Kasumi-1 (cell line): ENCODE results near the gene MAOA.
"Not testable (repeated sequence)": the region's sequence is repeated elsewhere in the genome, so short reads cannot be mapped to it uniquely, and the experiment has no call there.

Source experiments
- DNase-seq, 2 experiments: peaks; one replicate each; lab custom pipeline; 2025; lab: John Stamatoyannopoulos, UW

Gene MAOA

GRCh38 chrX:43656005-43656494 lies at the start of gene MAOA:
Gene MAOA (plus strand): TSS chrX:43656299. CDS start chrX:43656342, 43 bp downstream.
- DNase-seq: no peak

- DNase-seq: no peak
These were observed 43.7 kb upstream of the MAOA start for GRCh38 chrX:43612400-43612799.

GRCh38 chrX:43615660-43616059 lies 40.4 kb upstream of the MAOA start:
- DNase-seq: no peak

- no peak for DNase-seq
These were observed 37.5 kb upstream of the MAOA start for GRCh38 chrX:43618366-43619205.

GRCh38 chrX:43619861-43620260 lies 36.2 kb upstream of the MAOA start:
- not testable (repeated sequence) for DNase-seq

GRCh38 chrX:43627147-43627546 lies 29.0 kb upstream of the MAOA start:
- no peak for DNase-seq

- no peak for DNase-seq
These were observed 28.4 kb upstream of the MAOA start for GRCh38 chrX:43627669-43628068.

- no peak for DNase-seq
These were observed 26.9 kb upstream of the MAOA start for GRCh38 chrX:43629229-43629628.

GRCh38 chrX:43631841-43632240 lies 24.3 kb upstream of the MAOA start:
- no peak for DNase-seq

- DNase-seq: no peak
These were observed 23.0 kb upstream of the MAOA start for GRCh38 chrX:43633081-43633480.

GRCh38 chrX:43633757-43634156 lies 22.3 kb upstream of the MAOA start:
- no peak for DNase-seq

- DNase-seq: no peak
These were observed 15.6 kb upstream of the MAOA start for GRCh38 chrX:43640482-43640881.

GRCh38 chrX:43641691-43642090 lies 14.4 kb upstream of the MAOA start:
- no peak for DNase-seq

GRCh38 chrX:43643201-43643600 lies 12.9 kb upstream of the MAOA start:
- DNase-seq: peak; percentile 13 to 24

- DNase-seq: no peak
These were observed 12.4 kb upstream of the MAOA start for GRCh38 chrX:43643662-43644061.

- no peak for DNase-seq
These were observed 11.9 kb upstream of the MAOA start for GRCh38 chrX:43644124-43644701.

- no peak for DNase-seq
These were observed 9.3 kb upstream of the MAOA start for GRCh38 chrX:43646800-43647199.

GRCh38 chrX:43654431-43655150 lies 1.5 kb upstream of the MAOA start:
- peak; percentile 64 to 78 for DNase-seq

GRCh38 chrX:43655151-43656004 lies 721 bp upstream of the MAOA start:
- DNase-seq: peak in 1 of 2 experiments; percentile 18

- no peak for DNase-seq
These were observed 1.6 kb downstream of the MAOA start for GRCh38 chrX:43657671-43658070.

GRCh38 chrX:43661521-43662240 lies 5.6 kb downstream of the MAOA start:
- DNase-seq: no peak
